Measurements from ENCODE around the gene SAMD10.

DNA sequence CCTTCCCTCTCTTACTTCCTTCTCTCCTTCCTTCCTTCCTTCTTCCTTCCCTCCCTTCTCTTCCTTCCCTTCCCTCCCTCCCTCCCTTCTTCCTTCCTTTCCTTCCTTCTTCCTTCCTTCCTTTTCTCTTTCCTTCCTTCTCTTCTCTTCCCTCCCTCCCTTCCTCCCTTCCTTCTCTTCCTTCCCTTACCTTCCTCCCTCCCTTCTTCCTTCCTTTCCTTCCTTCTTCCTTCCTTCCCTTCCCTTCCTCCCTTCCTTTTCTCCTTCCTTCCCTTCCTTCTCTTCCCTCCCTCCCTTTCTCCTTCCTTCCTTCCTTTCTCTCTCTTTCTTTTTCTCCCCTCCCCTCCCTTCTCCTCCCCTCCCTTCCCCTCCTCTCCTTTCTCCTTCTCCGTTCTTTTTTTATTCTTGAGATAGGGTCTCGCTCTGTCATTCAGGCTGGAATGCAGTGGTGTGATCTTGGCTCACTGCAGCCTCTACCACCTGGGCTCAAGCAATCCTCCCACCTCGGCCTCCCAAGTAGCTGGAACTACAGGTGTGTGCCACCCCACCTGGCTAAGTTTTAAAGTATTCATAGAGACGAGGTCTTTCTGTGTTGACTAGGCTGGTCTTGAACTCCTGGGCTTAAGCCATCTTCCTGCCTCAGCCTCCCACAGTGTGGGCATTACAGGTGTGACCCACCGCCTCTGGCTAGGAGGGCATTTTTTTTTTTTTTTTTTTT lies 8.6 kb downstream of the SAMD10 start:
- TF ChIP-seq POLR2A (IDR thresholded peaks at IDR 0.05; ENCODE audit: low read depth, low read length) (no peak), POLR2AphosphoS5 (IDR thresholded peaks at IDR 0.05; ENCODE audit: low read depth, low read length) (no peak), TAF1 (IDR thresholded peaks at IDR 0.05; ENCODE audit: borderline replicate concordance, low read depth, low read length) (no peak)
